Stomach (tissue), 4 donors: ENCODE results near the gene CFAP61.

Experiments
- POLR2A ChIP-seq, 4 donors: fragments of 450-650 bp; IDR thresholded peaks; one replicate each; pipeline ENCODE4 v1.6.1; 2016; ENCODE audit warnings: antibody characterized with exemption in 4 of 4, control low read depth in 2 of 4, mild to moderate bottlenecking in 1 of 4, moderate library complexity in 1 of 4
- TF ChIP-seq, protein P1 (sequence below), 7 experiments: fragments of 450-650 bp in 4 of 7; fragments of 200-600 bp in 3 of 7; sonication (generic) in 3 of 7; IDR thresholded peaks; one replicate each; pipeline ENCODE4 v1.5.1; 2016 to 2019; ENCODE audit warnings: antibody characterized with exemption in 7 of 7, control low read depth in 2 of 7, mild to moderate bottlenecking in 1 of 7

DNA sequence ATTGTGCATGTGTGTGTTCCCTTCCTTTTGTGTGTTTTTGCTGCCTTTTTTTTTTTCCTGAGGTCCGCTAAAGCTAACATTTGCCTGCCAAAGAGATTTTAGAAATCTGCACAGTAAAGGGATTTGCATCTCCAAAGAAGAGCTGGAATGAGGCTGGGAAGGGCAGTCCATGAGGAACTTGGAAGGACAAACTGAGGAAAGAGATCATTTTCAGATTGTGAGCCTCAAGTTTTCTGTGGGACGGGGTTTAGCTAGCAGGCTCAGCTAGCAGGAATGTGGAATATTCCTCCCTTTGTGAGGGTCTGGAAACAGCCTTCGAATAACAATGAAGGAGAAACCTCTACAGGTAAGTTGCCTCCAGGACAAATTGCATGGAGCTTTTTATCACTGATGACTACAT lies 319.3 kb downstream of the CFAP61 start:
- TF ChIP-seq, protein P1, sequence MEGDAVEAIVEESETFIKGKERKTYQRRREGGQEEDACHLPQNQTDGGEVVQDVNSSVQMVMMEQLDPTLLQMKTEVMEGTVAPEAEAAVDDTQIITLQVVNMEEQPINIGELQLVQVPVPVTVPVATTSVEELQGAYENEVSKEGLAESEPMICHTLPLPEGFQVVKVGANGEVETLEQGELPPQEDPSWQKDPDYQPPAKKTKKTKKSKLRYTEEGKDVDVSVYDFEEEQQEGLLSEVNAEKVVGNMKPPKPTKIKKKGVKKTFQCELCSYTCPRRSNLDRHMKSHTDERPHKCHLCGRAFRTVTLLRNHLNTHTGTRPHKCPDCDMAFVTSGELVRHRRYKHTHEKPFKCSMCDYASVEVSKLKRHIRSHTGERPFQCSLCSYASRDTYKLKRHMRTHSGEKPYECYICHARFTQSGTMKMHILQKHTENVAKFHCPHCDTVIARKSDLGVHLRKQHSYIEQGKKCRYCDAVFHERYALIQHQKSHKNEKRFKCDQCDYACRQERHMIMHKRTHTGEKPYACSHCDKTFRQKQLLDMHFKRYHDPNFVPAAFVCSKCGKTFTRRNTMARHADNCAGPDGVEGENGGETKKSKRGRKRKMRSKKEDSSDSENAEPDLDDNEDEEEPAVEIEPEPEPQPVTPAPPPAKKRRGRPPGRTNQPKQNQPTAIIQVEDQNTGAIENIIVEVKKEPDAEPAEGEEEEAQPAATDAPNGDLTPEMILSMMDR (IDR thresholded peaks at IDR 0.05), result no peak
- TF ChIP-seq POLR2A (IDR thresholded peaks at IDR 0.05), result no peak
